IPS-NIHi11 (cell line): ENCODE measurements around the gene MAML3.

Source experiments
- DNase-seq: peaks from one replicate; pipeline ENCODE4 v3.0.0; 2012; ENCODE audit warnings: mixed read lengths, low spot score

Gene MAML3

GRCh38 chr4:140153718-140154571, at the start of gene MAML3:
MAML3 (minus strand) TSS chr4:140154184; CDS start chr4:140153327, 857 bp downstream.
- peak; percentile 84 for DNase-seq

DNA sequence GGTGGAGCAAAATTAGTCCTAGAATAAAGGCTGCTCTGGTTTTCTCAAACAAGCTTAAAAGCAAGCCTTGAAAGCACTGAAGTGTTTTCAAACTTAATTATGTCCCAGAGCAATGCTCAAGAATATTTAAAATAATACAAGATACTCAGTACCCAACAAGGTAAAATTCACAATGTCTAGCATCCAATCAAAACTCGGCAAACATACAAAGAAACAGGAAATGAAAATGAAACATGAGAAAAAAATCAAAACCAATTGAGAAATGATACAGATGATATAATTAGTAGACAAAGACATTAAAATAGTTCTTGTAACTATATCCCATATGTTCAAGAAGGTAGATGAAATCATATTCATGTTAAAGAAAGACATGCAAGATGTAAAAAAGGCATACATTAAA, 45.0 kb upstream of the MAML3 start:
- DNase-seq: no peak

DNA sequence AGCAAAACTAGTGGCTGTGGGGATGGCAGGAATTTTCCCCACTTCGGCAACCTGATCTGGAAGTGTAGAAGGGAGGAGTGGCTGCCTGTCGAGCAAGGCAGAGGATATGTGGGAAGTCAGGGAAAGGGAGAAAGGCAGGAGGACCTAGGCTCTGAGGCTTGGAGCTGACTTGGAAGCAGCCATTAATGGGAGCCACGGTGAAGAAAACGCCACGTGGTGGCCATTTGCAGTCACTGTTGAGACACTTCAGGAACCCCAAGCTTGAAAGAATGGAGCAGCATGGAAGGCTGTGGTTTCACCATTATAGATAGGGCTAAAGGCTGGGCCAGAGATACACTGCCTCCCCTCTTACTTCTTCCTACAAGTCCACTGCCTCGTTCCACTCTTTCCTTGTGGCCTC, 41.8 kb upstream of the MAML3 start:
- no peak for DNase-seq

DNA sequence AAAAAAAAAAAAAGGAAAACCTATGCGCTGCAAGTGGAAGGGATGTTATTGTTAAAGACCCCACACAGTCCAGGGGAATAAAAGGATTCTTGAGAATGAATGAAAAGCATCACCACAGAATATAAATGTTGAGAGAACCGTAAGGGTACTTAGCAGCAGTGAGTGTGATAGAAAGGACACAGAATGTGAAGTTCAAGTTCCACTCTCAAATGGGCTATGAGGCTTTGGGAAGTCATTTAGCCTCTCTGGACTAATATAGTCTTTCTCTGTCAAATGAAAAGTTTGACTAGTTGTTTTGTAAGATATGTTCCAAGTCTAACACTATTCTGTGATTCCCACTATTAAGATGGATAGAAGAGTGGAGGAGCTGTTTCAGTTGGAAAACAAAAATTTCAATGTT, 35.8 kb upstream of the MAML3 start:
- no peak for DNase-seq

- DNase-seq: no peak
These were observed 35.0 kb upstream of the MAML3 start for GRCh38 chr4:140188975-140189374.

DNA sequence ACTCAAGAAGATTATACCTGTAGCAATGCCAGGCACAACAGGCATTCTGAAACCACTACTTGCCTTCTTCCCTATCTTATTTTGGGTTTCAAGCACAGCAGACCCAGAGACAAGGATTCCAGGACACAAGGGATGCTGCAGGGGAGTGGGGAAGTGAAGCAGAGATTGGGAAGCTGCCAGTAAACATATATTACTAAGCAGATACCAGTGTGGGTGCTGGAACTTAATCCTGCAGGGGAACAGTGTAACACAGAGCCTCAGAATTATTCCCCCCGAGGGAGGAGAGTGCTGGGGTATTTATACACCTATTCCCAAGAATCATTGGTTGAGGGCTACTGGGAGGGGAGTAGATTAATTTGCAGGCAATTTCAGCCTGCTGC, 33.3 kb upstream of the MAML3 start:
- no peak for DNase-seq

DNA sequence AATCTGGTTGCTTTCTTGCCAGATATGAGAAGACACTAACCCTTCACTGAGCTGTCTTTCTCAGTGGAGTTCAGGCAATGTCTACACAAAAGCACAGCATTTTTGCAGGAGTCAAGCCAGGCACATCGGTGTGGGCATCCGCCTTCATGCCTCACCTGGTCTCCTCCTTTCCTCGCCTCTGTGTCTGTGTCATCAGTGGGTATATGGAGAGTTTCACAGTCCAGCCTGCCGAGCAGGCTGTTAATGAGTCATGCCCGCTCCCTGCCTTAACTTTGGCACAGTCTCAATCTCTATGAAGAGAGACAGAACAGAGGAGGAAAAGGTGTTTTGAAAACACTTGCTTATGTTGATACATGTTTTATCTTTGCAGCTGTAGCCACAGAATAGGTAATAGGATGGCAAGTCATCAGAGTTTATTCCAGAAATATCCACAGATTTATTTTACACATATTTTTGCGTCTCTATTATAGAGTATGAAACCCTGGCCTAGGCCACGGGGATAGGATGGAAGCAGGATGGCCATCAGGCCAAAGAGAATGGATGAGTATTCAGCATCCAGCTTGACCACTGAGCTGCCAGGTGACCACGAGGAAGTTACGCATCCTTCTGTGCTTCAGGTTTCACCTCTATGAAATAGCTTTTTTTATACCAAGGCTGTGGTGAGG, 32.8 kb upstream of the MAML3 start:
- no peak for DNase-seq

DNA sequence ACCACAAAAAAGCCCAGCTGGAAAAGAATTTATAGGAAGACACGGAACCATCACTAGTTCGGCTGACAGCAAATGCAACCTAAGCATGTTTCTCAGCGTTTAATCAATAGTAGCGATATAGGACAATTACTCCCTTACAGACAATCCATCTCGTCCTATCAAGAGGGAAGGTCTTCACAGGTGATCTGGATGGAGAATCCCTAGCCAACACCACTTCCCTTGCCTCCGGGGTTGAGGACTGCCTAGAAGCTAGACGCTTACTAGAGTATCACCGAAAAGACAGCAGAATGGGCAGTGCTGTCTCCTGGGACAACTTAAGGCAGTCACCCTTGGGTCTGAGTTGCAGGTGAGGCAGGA, 32.1 kb upstream of the MAML3 start:
- DNase-seq: no peak

GRCh38 chr4:140185412-140186081, 31.6 kb upstream of the MAML3 start:
- no peak for DNase-seq

GRCh38 chr4:140183270-140183669, 29.3 kb upstream of the MAML3 start:
- DNase-seq: no peak

GRCh38 chr4:140180577-140180976, 26.6 kb upstream of the MAML3 start:
- no peak for DNase-seq

DNA sequence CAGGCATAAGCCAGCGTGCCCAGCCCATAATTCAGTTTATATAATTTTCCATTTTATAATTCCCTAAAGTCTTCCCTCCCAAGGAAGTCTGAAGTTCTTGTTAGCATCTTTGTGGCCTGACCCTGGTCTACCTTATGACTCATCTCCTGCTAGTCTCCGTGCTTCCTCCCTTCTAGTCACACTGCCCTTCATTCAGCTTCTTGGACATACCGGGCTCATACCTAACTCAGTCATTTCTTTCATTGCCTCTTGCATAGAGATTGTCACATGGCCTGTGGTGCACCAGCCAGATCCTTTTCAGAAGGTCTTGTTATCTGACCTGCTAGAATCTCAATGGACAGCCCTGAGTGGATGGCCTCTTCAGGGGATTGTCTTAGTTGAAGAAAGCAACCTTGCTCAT, 22.8 kb upstream of the MAML3 start:
- DNase-seq: no peak

GRCh38 chr4:140174543-140174942, 20.6 kb upstream of the MAML3 start:
- no peak for DNase-seq

DNA sequence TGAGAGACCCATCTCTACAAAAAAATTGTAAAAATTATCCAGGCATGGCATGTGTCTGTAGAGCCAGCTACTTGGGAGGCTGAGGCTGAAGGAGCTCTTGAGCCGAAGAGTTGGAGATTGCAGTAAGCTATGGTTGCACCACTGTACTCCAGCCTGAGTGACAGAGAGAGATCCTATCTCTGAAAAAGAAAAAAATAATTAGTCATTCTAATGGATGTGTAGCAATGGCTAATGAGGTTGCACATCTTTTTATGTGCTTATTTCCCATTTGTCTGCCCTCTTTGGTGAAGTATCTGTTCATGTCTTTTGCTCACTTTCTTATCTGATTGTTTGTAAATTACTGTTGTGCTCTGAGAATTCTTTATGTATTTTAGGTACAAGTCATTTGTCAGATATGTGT, 19.0 kb upstream of the MAML3 start:
- DNase-seq: no peak

DNA sequence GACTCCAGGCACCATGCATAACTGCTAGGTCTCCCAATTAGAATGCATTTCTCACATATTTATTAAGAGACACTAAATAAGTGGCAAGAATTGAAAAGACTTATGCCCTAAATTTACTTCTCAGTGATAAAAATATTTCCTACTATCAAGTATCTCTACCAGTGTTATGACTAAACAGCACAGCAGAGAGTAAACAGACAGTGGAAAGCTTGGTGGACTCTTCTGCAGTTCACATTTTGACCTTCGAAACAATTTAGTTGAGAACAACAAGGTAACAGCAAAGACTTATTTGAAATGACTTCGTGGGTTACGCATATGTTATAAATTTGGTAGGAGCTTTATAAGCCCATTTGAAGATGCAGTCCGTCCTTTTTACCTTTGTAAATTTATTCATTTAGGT, 16.3 kb upstream of the MAML3 start:
- DNase-seq: no peak

GRCh38 chr4:140168936-140169335, 15.0 kb upstream of the MAML3 start:
- no peak for DNase-seq

GRCh38 chr4:140168474-140168873, 14.5 kb upstream of the MAML3 start:
- no peak for DNase-seq

DNA sequence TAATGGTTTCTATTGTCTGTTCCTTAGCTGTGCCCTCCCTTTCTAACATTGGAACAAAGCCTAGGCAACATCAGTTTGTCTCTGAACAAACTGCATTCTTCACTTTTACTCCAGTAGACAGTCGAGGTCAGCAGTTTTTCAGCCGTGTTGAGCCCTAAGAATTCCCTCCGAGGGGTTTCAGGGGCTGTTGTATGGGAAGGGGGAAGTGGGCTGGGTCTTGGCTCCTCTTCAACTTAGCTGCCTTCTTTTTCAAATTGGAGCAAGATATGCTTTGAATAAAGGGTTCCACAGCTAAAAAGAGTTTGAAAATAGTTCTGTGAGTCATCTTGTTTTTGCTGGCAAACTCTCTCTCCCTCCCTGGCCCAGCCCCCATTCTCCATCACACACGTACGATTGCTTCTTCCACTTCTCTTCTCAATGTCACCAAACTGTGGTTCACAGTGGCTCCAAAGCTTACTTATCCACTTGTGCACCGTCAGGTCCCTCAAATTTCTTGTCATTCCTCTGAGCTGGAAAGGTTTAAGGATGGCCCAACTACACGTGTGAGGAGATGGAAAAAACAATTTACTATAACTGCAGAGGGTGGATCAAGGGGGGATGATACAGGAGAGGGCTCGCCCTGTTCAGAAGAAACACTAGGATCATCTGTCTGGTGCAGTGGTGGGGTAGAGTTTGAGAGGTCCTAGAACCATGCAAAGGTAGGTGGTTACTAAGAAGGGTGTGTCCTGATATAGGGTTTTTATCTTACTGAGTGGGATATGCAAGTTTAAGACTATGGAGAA, 9.2 kb upstream of the MAML3 start:
- DNase-seq: no peak

DNA sequence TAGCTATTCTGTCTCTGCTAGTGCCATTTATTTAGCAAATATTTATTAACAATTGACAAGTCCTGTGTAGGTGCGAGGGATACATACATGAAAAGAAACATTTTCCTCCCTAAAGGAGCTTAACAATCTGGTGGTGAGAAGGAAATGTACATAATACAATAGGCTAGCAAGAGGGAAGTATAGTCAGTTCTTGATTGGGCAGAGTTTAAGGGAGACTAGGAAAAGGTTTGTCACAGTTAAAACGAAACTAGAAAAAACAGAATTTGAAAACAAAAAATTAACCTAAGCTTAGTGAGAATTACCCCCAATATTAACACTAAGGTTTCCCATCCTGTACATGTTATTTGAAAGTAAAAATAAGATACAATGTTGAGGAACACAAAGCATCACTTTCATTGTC, 8.6 kb upstream of the MAML3 start:
- no peak for DNase-seq

GRCh38 chr4:140158365-140159030, 4.5 kb upstream of the MAML3 start:
- no peak for DNase-seq

- DNase-seq: no peak
These were observed 3.4 kb upstream of the MAML3 start for GRCh38 chr4:140157341-140157740.
